WI38 (cell line): ENCODE measurements around the gene KAZALD1.

ENCODE experiments used
- H3K4me3 ChIP-seq: 2 replicates; pipeline ENCODE4 v1.5.1; 2011; ENCODE audit warnings: low read depth, mild to moderate bottlenecking, control low read depth, low read length
- CTCF ChIP-seq: IDR thresholded peaks from 2 replicates; pipeline ENCODE4 v1.5.1; 2012; ENCODE audit warnings: low read depth, mild to moderate bottlenecking, control low read depth, low read length

KAZALD1 gene

GRCh38 chr10:101022967-101023705, 38.7 kb upstream of the KAZALD1 start:
- no peak overlapping the region for H3K4me3 ChIP-seq
- no peak for TF ChIP-seq CTCF

GRCh38 chr10:101027106-101027720, 34.6 kb upstream of the KAZALD1 start:
- no peak for TF ChIP-seq CTCF
- no peak overlapping the region for H3K4me3 ChIP-seq

GRCh38 chr10:101028446-101029337, 33.1 kb upstream of the KAZALD1 start:
- TF ChIP-seq CTCF = no peak
- no peak overlapping the region for H3K4me3 ChIP-seq

- H3K4me3 ChIP-seq = no peak overlapping the region
- no peak for TF ChIP-seq CTCF
Measured at GRCh38 chr10:101029520-101030295, 32.1 kb upstream of the KAZALD1 start.

GRCh38 chr10:101030496-101031127, 31.2 kb upstream of the KAZALD1 start:
- H3K4me3 ChIP-seq = peak overlapping the region; percentile 95
- no peak for TF ChIP-seq CTCF

GRCh38 chr10:101031128-101031795, 30.5 kb upstream of the KAZALD1 start, which contains the start of the genes PDZD7 and SFXN3:
TSS of gene PDZD7 (minus strand) at chr10:101031129. CDS start at chr10:101030219, 910 bp downstream.
TSS of gene SFXN3 (plus strand) at chr10:101031234. CDS start at chr10:101034695, 3,461 bp downstream.
- no peak for TF ChIP-seq CTCF

More at GRCh38 chr10:101031128-101031795, 30.5 kb upstream of the KAZALD1 start, which contains the start of the genes PDZD7 and SFXN3:
- H3K4me3 ChIP-seq = peak within 1 kb of the TSS; percentile 95
